Choroid plexus epithelial cell (primary cell): Measurements from ENCODE around the gene SLC39A7.
A peak's percentile ranks its signal among the peaks of the same experiment; 100 is the strongest.

Experiments
- DNase-seq: peaks from one replicate; pipeline ENCODE4 v3.0.0-alpha.2; 2010; ENCODE audit warnings: low read depth
- H3K4me3 ChIP-seq: 2 replicates; pipeline ENCODE4 v1.5.1; 2011; ENCODE audit warnings: low read depth, mild to moderate bottlenecking, control low read depth, low read length, moderate library complexity
- TF ChIP-seq, protein P1 (sequence below): conservative IDR thresholded peaks from 2 replicates; pipeline ENCODE4 v1.5.1; 2011; ENCODE audit warnings: low read depth, mild to moderate bottlenecking, control low read depth, inconsistent platforms, low read length, moderate library complexity

SLC39A7 gene

DNA sequence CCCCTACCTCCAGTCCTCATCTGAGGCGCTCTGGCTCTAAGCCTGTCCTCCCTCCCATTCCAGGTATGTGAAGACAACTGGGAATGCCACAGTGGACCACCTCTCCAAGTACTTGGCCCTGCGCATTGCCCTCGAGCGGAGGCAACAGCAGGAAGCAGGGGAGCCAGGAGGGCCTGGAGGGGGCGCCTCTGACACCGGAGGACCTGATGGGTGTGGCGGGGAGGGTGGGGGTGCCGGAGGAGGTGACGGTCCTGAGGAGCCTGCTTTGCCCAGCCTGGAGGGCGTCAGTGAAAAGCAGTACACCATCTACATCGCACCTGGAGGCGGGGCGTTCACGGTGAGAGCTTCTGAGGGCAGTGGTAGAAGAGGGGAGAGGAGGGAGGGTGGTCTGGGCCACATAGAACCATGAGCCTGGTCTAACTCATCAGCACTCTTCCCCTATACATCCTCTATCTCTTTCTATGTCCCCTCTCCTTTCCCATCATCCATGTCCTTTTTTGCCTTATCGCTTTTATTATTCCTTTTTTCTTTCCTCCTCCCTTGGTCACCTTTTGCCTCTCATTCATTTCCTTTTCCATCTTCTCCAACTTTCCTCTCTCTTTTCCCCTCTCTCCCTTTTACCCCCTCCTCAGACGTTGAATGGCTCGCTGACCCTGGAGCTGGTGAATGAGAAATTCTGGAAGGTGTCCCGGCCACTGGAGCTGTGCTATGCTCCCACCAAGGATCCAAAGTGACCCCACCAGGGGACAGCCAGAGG, 11.2 kb downstream of the SLC39A7 start:
- TF ChIP-seq, protein P1, sequence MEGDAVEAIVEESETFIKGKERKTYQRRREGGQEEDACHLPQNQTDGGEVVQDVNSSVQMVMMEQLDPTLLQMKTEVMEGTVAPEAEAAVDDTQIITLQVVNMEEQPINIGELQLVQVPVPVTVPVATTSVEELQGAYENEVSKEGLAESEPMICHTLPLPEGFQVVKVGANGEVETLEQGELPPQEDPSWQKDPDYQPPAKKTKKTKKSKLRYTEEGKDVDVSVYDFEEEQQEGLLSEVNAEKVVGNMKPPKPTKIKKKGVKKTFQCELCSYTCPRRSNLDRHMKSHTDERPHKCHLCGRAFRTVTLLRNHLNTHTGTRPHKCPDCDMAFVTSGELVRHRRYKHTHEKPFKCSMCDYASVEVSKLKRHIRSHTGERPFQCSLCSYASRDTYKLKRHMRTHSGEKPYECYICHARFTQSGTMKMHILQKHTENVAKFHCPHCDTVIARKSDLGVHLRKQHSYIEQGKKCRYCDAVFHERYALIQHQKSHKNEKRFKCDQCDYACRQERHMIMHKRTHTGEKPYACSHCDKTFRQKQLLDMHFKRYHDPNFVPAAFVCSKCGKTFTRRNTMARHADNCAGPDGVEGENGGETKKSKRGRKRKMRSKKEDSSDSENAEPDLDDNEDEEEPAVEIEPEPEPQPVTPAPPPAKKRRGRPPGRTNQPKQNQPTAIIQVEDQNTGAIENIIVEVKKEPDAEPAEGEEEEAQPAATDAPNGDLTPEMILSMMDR, result peak; percentile 2
- H3K4me3 ChIP-seq, result no peak overlapping the region
- DNase-seq, result no peak

DNA sequence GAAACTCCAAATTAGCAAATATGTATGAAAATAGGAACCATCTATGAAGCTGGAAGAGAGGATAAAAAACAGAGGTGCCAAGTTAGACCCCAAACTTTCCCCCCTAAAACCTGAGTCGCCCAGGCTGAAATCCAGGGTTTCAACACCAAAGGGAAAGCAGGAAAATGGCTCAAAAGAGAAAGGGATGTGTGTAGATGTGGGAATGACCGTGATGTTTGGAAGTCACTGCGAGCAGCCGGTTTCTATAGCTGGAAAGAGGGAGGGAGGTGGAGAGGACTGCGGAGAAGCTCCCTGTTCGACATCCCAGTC, 12.1 kb downstream of the SLC39A7 start:
- TF ChIP-seq, protein P1, result no peak
- DNase-seq, result peak; percentile 28
- peak overlapping the region; percentile 60 for H3K4me3 ChIP-seq

DNA sequence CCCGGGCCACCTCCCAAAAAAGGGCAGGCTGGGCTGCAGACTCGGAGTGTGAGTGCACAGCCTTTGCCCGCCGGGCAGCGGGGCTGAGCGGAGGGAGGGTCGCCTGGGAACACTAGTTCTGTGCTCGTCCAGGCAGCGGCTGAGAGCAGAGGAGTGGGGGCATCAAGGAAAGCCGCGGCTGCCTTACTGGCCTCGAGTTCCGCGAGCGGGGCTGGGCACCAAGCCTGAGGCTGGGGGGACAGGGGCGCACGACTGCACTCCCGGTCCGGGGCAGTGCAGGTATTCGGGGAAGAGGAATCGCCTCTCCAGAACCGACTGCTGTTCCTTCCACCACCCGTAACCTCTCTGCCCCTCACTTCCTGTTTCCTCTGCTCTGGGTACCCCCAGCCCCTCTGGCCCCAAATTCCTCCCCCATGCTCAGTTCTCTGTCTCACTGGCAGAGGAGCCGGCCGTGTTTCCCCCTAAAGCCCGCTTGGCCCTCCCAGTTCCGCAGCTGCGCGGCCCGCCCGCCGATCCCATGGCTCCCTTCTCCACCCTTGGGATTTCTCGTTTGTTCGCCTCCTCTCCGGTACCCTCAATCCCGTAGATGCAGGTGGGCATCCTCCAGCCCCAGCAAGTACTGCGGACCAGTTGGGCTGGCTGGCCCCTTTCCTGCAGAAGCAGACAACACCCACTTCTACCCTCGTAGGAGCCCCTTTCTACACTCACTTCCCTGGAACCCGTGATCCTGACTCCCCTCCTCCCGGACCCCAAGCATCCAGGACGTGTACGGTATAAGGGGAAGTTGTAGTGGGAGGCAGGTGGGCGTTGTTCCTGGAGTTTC, 12.7 kb downstream of the SLC39A7 start:
- H3K4me3 ChIP-seq, result peak overlapping the region; percentile 60
- no peak for DNase-seq
- TF ChIP-seq, protein P1, result no peak

DNA sequence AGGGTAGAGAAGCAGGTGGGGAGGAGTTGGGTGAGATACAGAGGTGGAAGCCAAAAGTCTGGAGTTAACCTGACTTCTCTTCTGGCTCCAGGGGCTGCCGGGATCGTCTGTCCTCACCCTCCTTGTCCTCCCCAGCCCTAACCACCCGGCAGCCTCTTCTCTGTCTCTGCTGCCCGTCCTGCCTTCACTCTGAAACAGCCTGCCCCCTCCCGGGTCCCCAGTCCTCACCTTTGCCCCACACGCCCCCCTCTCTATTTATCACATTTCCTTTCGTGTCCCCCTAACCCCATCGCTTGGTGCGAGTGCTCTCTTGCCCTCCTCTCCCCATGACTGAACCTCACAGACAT, 13.3 kb downstream of the SLC39A7 start:
- peak overlapping the region; percentile 60 for H3K4me3 ChIP-seq
- no peak for DNase-seq
- TF ChIP-seq, protein P1, result no peak

DNA sequence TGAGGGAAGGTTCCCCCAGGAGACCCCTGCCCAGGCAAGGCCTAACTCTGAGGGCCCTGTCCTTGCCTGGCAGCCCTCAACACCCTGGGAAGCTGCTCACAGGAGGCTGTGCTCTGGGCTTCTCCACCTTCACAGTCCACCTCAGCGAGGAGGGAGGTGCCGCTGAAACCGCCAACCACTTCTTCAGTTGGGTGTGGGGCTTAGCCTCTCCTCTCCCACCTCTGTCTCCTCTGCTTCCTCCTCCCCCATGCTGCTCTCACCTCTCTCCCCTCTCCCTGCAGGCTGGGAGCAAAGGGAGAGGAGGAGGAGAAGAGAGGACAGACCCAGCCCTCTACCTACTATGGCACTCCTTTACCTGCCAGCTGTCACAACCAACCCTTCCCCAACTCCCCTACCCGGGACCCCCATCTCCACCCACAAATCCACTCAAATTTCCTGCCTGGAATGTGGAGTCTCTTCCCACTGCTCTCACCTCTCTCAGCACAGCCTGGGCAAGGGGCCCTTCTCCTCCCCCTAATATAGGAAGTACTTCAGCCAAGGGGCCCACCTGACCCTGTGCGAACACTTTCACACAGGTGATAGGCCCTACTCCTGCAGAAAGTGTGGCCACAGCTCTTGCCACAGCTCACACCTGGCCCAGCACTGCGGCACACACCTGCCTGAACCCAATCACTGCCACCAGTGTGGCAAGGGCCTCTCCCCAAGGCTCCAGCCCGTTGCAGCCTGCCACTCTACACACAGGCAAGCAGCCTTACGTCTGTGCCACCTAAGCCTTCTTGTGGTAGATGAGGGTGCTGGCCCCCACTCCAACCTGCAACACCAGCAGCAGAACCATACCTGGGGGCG, 14.8 kb downstream of the SLC39A7 start:
- TF ChIP-seq, protein P1, result no peak
- H3K4me3 ChIP-seq, result no peak overlapping the region
- no peak for DNase-seq

DNA sequence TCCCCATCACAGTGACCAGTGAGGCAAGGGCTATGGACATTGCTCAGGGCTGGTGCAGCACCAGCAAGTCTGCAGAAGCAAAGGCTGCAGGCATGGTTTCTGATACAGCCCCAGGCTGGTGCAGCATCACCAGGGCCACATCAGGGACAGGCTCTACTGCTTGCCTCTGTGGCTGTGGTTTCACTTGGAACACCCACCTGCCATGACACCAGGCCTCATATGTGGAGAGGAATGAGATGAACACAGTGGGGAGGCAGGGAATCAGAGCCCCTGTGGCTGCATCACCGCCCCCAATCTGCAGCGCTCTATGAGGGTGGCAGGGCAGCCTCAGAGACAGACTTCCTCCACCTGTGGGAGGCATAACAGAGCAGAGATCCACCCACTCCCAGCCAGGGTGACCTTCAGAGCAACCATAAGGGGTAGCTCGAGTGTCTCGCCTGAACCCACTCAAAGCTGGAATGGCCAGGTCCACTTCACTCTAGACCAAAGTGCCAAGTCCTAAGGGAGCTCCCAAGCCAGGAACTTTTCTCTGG, 15.5 kb downstream of the SLC39A7 start:
- no peak for DNase-seq
- no peak overlapping the region for H3K4me3 ChIP-seq

More for the DNA sequence above, 15.5 kb downstream of the SLC39A7 start:
- TF ChIP-seq, protein P1, result no peak
